Adrenal gland (tissue), 5 donors: ENCODE data around the gene TMEM132A.

ENCODE experiments used
- POLR2A ChIP-seq, 2 donors: fragments of 450-650 bp; IDR thresholded peaks; one replicate each; pipeline ENCODE4 v1.6.1; 2017; ENCODE audit warnings: antibody characterized with exemption in 2 of 2, mild to moderate bottlenecking in 2 of 2, moderate library complexity in 1 of 2
- TF ChIP-seq, protein P1 (sequence below), 6 experiments: fragments of 450-650 bp in 4 of 6; fragments of 200-600 bp in 2 of 6; sonication (generic) in 1 of 6; IDR thresholded peaks; 1 replicate in 5 of 6; 2 replicates in 1 of 6; pipeline versions ENCODE4 v1.5.1 to v1.8.0; 2016 to 2021; ENCODE audit warnings: antibody characterized with exemption in 6 of 6, mild to moderate bottlenecking in 2 of 6, moderate library complexity in 1 of 6
- donor health status: DM: no; HTN: no; CAD: no.

DNA sequence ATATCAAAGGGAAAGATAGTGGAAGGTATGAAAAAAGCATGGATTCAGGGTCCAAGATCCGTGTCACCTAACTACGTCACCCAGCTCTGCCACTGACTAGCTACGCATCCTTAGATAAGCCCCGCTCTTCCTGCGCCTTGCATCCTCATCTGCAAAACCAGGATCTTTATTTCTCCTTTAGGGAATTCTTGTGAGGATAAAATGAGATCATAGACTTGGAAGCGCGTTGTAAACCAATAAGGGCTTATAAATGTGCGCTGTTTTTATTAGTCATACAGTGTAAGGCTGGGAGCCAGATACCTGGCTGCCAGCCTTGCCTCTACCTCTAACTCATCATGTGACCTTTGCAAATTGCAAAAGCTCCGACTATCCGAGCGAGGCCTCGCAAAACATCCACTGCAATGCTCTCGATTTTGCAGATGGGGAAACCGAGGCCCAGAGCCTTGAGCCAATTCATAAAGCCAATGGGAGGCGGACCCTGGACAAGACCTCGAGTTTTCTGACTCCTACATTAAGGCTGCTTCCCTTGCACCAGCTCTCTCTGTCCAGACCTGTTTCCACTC is 18.6 kb upstream of the TMEM132A start:
- TF ChIP-seq, protein P1, sequence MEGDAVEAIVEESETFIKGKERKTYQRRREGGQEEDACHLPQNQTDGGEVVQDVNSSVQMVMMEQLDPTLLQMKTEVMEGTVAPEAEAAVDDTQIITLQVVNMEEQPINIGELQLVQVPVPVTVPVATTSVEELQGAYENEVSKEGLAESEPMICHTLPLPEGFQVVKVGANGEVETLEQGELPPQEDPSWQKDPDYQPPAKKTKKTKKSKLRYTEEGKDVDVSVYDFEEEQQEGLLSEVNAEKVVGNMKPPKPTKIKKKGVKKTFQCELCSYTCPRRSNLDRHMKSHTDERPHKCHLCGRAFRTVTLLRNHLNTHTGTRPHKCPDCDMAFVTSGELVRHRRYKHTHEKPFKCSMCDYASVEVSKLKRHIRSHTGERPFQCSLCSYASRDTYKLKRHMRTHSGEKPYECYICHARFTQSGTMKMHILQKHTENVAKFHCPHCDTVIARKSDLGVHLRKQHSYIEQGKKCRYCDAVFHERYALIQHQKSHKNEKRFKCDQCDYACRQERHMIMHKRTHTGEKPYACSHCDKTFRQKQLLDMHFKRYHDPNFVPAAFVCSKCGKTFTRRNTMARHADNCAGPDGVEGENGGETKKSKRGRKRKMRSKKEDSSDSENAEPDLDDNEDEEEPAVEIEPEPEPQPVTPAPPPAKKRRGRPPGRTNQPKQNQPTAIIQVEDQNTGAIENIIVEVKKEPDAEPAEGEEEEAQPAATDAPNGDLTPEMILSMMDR (IDR thresholded peaks at IDR 0.05) = no peak
- TF ChIP-seq POLR2A (IDR thresholded peaks at IDR 0.05) = no peak
